DMS79 treated with DMSO at 0.1 percent for 48 hours (cell line): ENCODE measurements around the gene C11orf68.
A peak's percentile ranks its signal among the peaks of the same experiment; 100 is the strongest.

Experiments used
- DNase-seq: peaks from one replicate; lab custom pipeline; 2025; lab: John Stamatoyannopoulos, UW

The C11orf68 gene

DNA sequence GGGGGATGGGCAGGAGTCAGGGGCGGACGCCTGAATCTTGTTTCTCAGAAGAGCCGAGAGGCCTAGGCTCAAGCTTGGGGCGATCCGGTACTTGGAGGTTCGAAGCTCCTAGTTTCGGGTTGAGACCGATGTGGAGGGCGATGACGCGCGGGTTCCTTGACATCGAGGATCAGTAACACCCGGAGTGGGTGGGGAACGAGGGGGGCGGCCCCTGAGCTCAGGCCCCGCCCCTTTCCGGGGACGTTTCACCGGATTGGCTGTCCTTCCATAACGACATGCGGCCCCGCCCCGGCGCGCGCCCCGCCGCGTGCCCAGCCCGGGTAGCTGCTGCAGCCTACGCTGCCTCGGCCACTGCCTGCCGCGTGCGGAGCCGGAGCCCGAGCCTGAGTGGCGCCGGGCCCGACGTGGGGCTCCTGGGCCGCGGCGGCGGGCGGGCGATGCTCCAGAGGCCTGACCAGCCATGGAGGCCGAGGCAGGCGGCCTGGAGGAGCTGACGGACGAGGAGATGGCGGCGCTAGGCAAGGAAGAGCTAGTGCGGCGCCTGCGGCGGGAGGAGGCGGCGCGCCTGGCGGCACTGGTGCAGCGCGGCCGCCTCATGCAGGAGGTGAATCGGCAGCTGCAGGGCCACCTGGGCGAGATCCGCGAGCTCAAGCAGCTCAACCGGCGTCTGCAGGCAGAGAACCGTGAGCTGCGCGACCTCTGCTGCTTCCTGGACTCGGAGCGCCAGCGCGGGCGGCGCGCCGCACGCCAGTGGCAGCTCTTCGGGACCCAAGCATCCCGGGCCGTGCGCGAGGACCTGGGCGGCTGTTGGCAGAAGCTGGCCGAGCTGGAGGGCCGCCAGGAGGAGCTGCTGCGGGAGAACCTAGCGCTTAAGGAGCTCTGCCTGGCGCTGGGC lies 28.3 kb downstream of the C11orf68 start, which contains the start of gene CCDC85B:
Gene CCDC85B (plus strand): TSS at position 350 of the 895 bp plus-strand sequence. CDS start 111 bp downstream, at position 461.
- peak; percentile 86 for DNase-seq

DNA sequence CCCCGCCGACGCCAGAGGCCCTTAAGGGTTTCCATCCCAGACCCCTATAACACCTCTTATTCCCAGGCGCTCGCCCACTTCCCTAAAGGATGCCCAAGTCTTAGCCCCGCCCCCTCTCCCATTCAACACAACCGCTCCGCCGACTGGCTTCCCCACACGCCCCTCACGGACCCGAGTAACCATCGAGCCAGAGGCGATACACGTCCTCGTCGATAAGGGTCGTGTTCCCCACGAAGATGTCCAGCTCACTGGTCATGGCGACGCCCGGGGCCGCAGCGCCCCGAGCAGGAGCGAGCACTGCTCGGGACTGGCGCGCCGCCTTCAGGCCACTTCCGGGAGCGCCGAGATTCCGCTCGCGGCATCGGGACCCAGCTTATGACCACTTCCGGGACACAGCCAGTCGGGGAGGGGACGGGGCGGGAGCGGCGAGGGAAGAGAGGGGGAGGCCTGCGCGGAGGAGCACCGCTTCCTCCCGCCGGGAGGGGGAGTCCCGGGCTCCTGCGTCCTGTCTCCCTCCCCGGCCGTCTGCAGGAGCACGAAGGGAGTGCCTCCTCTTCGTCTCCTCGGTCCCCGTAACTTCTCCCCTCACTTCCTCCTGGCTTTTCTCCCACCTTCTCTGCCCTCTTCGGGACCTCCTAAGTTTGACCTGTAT lies 30.6 kb downstream of the C11orf68 start, which contains the start of gene FIBP:
Gene FIBP (minus strand): TSS at position 309 of the 652 bp plus-strand sequence. CDS start 53 bp downstream, at position 256.
- peak; percentile 91 for DNase-seq

DNA sequence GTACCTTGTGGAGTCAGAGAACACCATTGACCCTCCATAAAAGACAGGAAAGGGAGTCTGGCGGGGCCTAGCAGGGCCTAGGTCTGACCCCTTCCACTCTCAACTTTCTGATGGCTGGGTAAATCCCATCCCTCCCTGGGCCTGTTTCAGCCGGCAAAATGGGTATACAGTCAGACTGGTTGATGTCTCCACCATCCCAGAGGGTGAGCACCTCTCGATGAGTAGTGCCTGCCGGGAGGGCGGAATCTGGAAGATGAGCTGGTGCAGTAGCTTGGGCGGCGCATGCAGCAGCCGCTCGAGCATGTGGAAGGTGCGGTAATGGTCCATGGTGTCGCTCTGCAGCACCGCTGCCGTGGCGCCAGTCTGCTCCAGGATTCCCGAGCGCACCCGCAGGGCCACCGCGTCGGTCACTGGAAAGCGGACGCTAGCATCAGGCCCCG lies 31.1 kb downstream of the C11orf68 start:
- DNase-seq, result no peak

DNA sequence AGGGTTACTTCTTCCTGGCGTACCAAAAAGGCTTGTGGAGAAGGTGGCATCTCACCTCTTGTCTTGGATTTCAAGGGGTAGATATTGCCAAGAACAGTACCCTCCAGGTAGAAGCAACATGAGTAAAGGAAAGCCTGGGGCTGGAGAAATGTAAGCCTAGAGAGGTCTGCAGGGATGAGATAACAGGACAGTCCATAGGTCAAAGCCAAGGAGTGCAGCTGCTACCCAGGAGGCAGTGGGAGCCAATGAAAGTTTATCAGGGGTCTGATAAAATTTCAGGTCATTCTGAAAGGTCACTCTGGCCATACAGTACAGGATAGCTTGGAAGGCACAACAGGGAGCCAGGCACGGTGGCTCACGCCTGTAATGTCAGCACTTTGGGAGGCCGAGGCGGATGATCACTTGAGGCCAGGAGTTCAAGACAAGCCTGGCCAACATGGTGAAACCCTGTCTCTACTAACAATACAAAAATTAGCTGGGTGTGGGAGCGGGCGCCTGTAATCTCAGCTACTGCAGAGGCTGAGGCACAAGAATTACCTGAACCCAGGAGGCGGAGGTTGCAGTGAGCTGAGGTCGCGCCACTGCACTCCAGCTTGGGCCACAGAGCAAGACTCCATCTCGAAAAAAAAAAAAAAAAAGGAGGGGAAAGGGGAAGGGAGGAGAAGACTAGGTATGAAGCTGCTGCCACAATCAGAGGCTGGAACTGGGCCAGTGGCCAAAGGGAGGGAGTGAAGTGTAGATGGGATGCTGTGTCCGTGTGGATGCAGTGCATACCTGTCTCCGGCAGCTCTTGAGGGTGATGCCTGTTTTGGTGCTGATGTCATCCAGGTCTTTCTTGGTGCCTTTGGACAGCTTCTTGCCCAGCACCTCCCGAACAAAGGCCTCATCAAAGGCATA lies 31.8 kb downstream of the C11orf68 start:
- no peak for DNase-seq

DNA sequence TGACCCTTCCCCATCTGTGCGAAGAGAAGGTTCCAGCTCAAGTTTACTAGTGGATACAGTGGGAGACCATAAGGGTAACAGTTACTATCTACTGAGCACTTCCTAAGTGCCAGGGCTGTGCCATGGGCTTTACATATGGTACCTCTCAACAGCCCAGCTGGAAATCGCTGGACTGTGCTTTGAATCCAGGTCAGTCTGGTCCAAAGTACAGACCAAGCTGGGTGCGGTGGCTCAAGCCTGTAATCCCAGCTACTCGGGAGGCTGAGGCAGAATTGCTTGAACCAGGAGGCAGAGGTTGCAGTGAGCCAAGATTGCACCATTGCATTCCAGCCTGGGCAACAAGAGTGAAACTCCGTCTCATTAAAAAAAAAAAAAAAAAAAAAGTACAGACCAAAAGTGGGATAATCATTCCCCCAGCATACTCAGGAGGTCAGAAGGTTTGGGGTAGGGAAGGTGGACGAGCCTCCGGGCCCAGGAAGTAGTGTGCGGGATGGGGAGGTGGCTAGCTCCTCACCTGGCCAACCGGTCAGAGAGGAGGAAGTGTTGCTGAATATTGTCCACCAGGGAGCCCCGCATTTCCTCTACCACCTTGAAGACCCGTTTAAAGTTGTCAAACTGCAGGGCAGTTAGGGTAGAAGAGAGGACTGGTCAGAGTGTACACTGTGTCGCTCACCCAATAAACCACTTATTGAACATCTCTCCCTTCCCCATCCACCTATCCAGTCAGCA lies 32.9 kb downstream of the C11orf68 start:
- DNase-seq, result no peak

DNA sequence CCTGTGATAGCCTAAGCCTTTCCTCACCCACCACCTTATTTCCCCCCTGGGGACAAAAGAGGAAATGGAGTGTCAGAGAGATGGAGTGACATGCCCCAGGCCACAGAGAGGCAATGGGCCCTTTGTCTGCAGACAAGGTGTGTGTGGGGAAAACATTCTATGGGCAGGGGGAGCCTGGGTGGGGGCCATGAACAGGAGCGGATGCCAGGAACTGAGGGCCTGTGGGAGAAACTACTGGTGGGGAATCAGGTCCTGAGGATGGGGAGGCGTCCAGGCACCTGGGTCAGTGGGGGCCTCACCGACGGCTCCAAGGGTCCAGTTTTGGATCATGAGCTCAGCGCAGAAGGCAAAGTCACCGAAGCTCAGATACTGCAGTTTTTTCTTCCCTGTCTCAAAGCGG lies 33.6 kb downstream of the C11orf68 start:
- DNase-seq, result no peak

DNA sequence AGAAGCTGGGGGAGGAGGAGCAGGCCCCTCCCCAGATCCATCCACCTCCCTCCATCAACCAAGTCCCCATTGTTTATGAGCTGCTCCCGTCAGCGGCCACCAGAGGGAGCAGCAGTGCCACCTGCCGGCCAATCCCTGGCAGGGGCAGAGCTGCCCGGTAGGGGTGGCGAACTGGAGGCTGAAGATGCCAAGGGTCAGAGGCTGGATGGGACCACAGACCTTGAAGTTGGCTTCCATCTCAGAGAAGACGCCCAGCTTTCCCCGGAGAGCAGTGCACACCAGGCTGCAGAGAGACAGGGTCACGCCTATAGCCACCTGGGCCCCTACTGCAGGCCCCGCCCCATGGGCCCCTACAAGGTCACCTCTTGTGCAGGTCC lies 34.2 kb downstream of the C11orf68 start:
- DNase-seq, result peak; percentile 48

DNA sequence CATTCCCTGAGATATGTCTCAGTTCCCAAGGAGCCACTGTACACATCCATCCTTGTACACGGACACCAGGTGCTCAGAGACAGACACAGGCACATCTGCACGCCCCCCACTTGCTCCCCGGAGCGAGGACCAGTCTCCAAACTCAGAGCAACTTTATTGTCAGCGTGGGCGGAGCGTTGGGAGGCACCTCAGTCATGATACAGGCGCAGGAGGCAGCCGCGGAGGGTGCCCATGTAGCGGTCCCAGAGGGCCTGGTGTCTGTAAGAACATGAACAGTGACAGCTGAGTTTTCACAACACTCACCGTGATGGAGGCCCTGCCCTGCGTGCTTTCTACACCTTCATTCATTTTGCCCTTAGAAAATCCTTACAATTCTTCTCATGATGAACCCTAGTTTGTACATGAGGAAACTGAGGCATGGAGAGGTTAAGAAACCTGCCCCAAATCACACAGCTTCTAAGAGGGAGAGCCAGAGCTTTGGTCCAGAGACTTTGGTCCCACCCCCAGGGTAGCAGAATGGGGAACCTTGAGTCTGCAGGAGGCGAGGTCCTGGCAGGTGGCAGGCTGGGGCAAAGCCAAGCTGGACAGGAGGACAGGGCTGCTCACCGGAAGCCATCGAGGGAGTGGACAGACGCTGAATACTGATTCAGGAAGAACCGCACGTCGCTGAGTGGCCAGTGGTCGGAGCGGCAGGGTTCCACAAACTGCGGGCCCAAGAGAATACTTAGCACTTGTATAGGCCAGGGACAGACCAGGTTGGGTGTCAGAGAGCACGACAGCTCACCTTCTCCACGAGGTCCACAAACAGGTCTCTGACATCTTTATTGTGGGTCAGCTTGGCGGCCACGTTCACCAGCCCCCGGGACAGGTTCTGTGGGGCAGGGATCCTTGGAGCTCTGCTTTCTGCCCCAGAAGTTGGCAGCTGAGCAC lies 34.8 kb downstream of the C11orf68 start:
- no peak for DNase-seq

DNA sequence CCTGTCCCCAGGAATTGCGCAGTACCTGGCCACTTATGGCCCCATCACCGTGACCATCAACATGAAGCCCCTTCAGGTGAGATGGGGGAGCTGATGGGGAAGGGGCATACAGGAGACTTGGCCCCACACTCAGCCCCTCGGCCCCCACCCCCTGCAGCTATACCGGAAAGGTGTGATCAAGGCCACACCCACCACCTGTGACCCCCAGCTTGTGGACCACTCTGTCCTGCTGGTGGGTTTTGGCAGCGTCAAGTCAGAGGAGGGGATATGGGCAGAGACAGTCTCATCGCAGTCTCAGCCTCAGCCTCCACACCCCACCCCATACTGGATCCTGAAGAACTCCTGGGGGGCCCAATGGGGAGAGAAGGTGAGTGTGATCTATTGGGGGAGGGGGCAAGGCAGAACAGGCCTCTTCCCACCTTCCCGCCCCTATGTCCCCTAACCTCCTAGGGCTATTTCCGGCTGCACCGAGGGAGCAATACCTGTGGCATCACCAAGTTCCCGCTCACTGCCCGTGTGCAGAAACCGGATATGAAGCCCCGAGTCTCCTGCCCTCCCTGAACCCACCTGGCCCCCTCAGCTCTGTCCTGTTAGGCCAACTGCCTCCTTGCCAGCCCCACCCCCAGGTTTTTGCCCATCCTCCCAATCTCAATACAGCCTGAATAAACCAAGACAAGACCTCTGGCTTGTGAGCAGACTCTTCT lies 35.7 kb downstream of the C11orf68 start:
- no peak for DNase-seq

DNA sequence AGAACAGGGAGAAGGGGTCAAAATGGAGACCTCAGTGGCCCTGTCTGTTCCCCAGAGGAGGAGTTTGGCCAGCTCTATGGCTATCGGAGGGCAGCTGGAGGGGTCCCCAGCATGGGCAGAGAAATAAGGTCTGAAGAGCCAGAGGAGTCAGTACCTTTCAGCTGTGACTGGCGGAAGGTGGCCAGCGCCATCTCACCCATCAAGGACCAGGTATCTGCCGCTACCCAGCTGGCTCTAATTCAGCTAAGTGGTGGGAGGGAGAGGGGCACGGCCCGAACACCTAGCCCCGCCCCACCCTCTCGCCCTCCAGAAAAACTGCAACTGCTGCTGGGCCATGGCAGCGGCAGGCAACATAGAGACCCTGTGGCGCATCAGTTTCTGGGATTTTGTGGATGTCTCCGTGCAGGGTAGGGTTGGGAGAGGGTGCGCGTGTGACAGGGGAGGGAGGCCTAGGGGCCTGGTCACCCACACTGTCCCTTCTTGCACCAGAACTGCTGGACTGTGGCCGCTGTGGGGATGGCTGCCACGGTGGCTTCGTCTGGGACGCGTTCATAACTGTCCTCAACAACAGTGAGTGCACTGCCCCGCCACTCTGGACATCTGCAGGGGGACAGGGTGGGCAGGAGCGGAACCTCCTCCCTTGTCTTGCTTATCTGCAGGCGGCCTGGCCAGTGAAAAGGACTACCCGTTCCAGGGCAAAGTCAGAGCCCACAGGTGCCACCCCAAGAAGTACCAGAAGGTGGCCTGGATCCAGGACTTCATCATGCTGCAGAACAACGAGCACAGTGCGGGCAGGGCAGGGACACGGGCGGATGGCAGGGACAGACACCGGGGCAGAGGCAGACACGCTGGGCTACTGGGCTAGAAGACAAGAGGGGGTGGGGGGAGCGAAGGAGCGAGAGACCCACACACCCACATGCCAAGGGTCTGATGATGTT lies 36.5 kb downstream of the C11orf68 start:
- DNase-seq, result no peak

DNA sequence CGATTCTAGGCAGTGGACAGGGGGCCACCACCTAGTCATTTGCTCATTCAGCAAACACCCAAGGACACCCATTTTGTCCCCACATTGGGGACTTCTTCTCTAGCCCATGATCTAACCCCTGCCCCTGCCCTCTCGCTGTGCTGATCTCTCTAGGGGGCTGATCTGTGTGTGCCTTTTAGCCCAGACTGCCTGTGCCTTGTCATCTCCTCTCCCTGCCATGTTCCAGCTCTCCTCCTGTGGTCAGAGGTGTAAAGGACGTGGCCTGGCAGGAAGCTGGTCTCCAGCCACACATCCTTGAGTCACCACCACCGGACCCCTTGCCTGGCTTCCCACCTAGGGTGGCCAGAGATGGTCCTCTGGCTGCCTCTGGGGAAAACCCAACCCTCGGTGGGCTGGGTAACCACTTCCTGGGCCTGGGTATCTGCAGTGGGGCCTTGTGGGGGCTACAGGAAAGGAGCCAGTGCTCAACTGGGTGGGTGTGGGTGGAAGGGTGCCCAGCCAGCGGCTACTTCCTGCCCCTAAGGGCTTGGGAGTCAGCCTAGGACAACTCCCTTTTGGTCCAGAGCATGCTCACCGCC lies 37.9 kb downstream of the C11orf68 start:
- DNase-seq, result no peak

DNA sequence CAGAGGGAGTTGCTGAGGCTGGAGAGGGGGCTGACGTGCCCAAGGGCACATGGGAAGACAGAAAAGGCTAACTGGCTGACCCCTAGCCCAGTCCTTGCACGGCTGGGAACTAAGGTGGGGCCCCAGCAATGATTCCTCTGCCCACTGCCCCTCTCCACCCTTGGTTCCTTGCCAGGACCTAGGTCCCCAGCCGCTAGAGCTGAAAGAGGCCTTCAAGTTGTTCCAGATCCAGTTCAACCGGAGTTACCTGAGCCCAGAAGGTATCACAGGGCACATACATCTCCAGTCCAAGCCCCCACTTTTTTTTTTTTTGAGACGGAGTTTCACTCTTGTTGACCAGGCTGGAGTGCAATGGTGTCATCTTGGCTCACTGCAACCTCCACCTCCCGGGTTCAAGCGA lies 38.8 kb downstream of the C11orf68 start:
- DNase-seq, result no peak

DNA sequence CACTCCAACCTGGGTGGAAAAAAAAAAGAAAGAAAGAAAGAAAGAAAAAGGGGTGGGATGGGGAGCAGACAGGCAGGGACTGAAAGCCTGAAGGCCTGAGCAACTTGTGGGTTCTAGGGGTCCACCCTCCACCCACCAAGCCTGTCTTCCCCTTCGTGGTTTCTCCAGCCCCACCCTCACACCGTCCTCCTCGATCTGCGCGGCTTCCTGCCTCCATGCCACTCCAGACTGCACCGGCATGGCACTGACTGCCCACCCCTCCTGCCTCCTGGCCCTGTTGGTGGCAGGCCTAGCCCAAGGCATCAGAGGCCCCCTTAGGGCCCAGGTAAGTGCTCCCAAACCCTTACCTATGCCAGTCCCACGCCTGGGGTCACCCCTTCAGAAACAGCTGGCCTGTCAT lies 39.2 kb downstream of the C11orf68 start, which contains the start of gene CTSW:
Gene CTSW (plus strand): TSS at position 221 of the 400 bp plus-strand sequence. CDS start 18 bp downstream, at position 239.
- DNase-seq, result no peak

DNA sequence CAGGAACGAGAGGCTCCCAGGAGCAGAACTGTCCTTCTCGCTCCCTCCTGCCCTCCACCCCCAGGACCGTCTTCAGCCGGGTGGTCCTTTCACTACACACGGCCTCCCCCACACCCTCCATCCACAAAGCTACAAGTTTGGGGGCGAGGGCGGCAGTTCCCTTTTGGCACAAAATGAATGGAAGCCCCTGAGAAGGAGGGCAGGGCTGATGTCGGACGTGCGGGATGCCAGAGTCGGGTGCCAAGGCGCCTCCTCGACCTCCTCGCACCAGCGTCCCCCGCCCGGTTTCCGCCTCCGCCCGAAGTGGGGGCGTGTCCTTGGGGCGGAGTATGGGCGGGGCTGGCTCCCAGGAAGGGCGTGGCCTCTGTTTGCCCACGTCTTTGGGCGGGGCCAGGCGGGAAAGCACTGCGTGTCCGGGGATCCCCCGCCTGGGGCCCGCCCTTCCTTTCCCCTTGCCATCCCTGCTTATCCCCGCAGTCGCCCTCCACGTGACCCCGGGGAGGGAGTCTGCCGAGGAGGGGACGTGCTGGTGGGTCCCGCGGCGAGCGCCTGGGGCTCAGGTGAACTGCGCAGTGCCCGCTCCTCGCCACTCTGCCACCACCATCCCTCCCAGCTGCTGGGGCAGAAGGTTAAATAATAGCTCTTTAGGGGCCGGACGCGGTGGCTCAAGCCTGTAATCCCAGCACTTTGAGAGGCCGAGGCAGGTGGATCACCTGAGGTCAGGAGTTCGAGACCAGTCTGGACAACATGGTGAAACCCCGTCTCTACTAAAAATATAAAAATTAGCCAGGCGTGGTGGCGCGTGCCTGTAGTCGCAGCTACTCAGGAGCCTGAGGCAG lies 45.3 kb downstream of the C11orf68 start:
- no peak for DNase-seq

DNA sequence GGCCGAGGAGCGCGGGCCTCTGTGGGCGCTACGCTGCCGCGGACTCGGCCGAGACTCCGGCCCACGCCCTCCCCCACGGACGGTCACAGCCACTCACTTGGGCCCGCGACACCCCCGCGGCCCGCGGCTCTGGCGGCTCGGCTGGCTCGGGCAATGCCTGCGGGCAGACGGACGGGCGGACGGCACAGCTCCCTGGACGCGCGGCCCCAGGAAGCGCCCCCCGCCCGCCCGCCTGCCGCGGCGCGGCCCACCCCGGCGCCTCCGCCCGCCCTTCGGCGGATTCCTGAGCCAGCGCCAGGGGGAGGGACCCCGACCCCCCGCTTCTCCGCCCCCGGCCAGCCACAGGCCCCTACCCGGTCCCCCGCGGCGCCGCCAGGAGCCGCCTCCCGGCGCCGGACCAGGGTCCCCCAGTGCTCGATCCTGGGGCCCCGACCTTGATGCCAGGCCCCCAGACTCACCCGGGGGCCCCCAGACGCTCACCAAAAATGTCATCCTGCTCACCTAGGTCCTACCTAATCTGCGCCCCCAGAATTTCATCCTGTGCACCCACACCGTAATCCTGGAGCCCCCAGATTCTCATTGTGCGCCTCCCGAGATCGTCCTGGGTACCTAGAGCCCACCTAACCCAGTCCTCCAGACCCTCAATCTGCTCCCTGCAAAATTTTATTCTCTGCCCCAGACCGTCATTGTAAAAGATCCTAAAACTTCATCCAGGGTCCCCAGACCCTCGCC lies 46.1 kb downstream of the C11orf68 start, which contains the start of gene EFEMP2:
Gene EFEMP2 (minus strand): TSS at position 215 of the 732 bp plus-strand sequence. CDS start 446 bp downstream, outside the sequence.
- no peak for DNase-seq
